ENCODE measurements around the gene PFN3. TPM values are rescaled to one million over a fixed set of nuclear protein-coding genes. Genes with fewer than 3 reads are reported as not detected.

Gene PFN3
- total and polyA plus RNA-seq, 2 of the 13 experiments (the other 11 are each of a cell fraction or from before 2014, with no cell fraction given) = not detected

- Histone ChIP-seq H3K27me3 (ENCODE audit: control insufficient read depth in 1 of 2, insufficient read depth in 2 of 2, low read length in 2 of 2) (no peaks in the 10 kb centered on the region; a peak in 1 of 5 replicates), H3K4me2 (ENCODE audit: low read depth, low read length) (no peak overlapping the region), H3K4me3 (replicated peaks in 1 of 3; ENCODE audit: insufficient read depth in 1 of 3, low read depth in 2 of 3, low read length in 3 of 3) (no peak overlapping the region), H2AFZ (ENCODE audit: low read length) (no peak overlapping the region), H3K27ac (ENCODE audit: extremely low read length, insufficient read depth, low read length) (no peak overlapping the region), H4K20me1 (ENCODE audit: insufficient read depth, low read length) (no peaks in the 10 kb centered on the region), H3K9ac (ENCODE audit: insufficient read depth, low read depth, low read length) (no peak overlapping the region), H3K79me2 (ENCODE audit: insufficient read depth, low read length) (peaks cover 14% of the 10 kb centered on the region), H3K9me3 (ENCODE audit: low read length) (no peaks in the 10 kb centered on the region), H3K36me3 (replicated peaks in 1 of 2; ENCODE audit: control insufficient read depth in 1 of 2, insufficient read depth in 2 of 2, low read length in 2 of 2) (peaks cover 14 to 24% of the 10 kb centered on the region in 2 experiments; a peak in 4 of 5 replicates), H3K4me1 (ENCODE audit: insufficient read depth, low read length) (peaks cover 43% of the 10 kb centered on the region)
- no peak for ATAC-seq
- CTCF ChIA-PET (ENCODE audit: low intra/inter-chr PET ratio, low total read pairs) = no interaction called here
- TF ChIP-seq ZNF644 (CRISPR knock-in tag; IDR thresholded peaks at IDR 0.05; ENCODE audit: low read depth) (no peak), ZNF468 (CRISPR knock-in tag; IDR thresholded peaks at IDR 0.05) (no peak), ZSCAN22 (CRISPR knock-in tag; IDR thresholded peaks at IDR 0.05) (no peak), ZNF766 (CRISPR knock-in tag; IDR thresholded peaks at IDR 0.05; ENCODE audit: borderline replicate concordance) (no peak), SIN3B (IDR thresholded peaks at IDR 0.05; ENCODE audit: low read length) (no peak), MAX (IDR thresholded peaks at IDR 0.05) (no peak), RBAK (CRISPR knock-in tag; IDR thresholded peaks at IDR 0.05) (no peak)
- 95% methylated on average over 7 of the region's 7 CpGs for WGBS (ENCODE audit: low lambda C conversion rate)
- intact Hi-C loops (cut with micrococcal nuclease; ENCODE audit: unreplicated experiment) = no loop called here
- FAIRE-seq = no peak
- in situ Hi-C loops (cut with HindIII; ENCODE audit: extremely low pct_ligation_motif_present, low pct_unique_long_range_greater_than_20kb) = no loop called here
- BruUV-seq (replicated peaks) = no TSS peak
- POLR2A ChIA-PET = interaction anchor here (1.5 kb wide), 1 partner anchor 17 kb away, joined by 3 read pairs; no protein-coding TSS in a partner anchor
- no peak for DNase-seq (ENCODE audit: low spot score)
Observed at GRCh38 chr5:177430972-177431316, 30.5 kb upstream of the PFN3 start.

- H2AFZ ChIP-seq (ENCODE audit: low read length) = no peak overlapping the region
- no peak for ATAC-seq
- intact Hi-C loops (cut with micrococcal nuclease; ENCODE audit: unreplicated experiment) = no loop called here
- no peak for DNase-seq (ENCODE audit: low spot score)
- ChIA-PET POLR2A (interaction anchor here (1.0 kb wide), 1 partner anchor 17 kb away, joined by 4 read pairs; no protein-coding TSS in a partner anchor), CTCF (ENCODE audit: low intra/inter-chr PET ratio, low total read pairs) (no interaction called here)
- H3K4me3 ChIP-seq (replicated peaks in 1 of 3; ENCODE audit: insufficient read depth in 1 of 3, low read depth in 2 of 3, low read length in 3 of 3) = no peak overlapping the region
- no peaks in the 10 kb centered on the region for H4K20me1 ChIP-seq (ENCODE audit: insufficient read depth, low read length)
- H3K4me1 ChIP-seq (ENCODE audit: insufficient read depth, low read length) = peaks cover 42% of the 10 kb centered on the region
- no peak overlapping the region for H3K9ac ChIP-seq (ENCODE audit: insufficient read depth, low read depth, low read length)
- H3K79me2 ChIP-seq (ENCODE audit: insufficient read depth, low read length) = peaks cover 14% of the 10 kb centered on the region
- no TSS peak for BruUV-seq (replicated peaks)
- H3K36me3 ChIP-seq (replicated peaks in 1 of 2; ENCODE audit: control insufficient read depth in 1 of 2, insufficient read depth in 2 of 2, low read length in 2 of 2) = peaks cover 14 to 24% of the 10 kb centered on the region in 2 experiments; a peak in 4 of 5 replicates
- no peak overlapping the region for H3K4me2 ChIP-seq (ENCODE audit: low read depth, low read length)
- H3K9me3 ChIP-seq (ENCODE audit: low read length) = no peaks in the 10 kb centered on the region
- 97% methylated on average over 22 of the region's 26 CpGs for WGBS (ENCODE audit: low lambda C conversion rate)
- no peak overlapping the region for H3K27ac ChIP-seq (ENCODE audit: extremely low read length, insufficient read depth, low read length)
- in situ Hi-C loops (cut with HindIII; ENCODE audit: extremely low pct_ligation_motif_present, low pct_unique_long_range_greater_than_20kb) = no loop called here
- H3K27me3 ChIP-seq (ENCODE audit: control insufficient read depth in 1 of 2, insufficient read depth in 2 of 2, low read length in 2 of 2) = no peaks in the 10 kb centered on the region; a peak in 1 of 5 replicates
- FAIRE-seq = no peak
- TF ChIP-seq HNRNPLL (IDR thresholded peaks at IDR 0.05; ENCODE audit: low read depth, low read length, poor library complexity, severe bottlenecking) (no peak), CEBPG (CRISPR knock-in tag; IDR thresholded peaks at IDR 0.05) (no peak), POLR2G (IDR thresholded peaks at IDR 0.05; ENCODE audit: low read depth, low read length) (peak; percentile 15; the same call in 1 of the 2 replicates), ATF7 (IDR thresholded peaks at IDR 0.05) (no peak), ATF7 (CRISPR knock-in tag; IDR thresholded peaks at IDR 0.05) (no peak), ZNF431 (CRISPR knock-in tag; IDR thresholded peaks at IDR 0.05; ENCODE audit: borderline replicate concordance, low read depth) (no peak), ZBTB33 (CRISPR knock-in tag; IDR thresholded peaks at IDR 0.05) (peak; percentile 55; the same call in 1 of the 2 replicates), ZC3H4 (CRISPR knock-in tag; IDR thresholded peaks at IDR 0.05; ENCODE audit: borderline replicate concordance) (no peak), TCF7L2 (IDR thresholded peaks at IDR 0.05; ENCODE audit: low read depth, low read length) (no peak), AGO1 (IDR thresholded peaks at IDR 0.05; ENCODE audit: low read depth, low read length, poor library complexity, severe bottlenecking) (peak; percentile 87), AGO2 (optimal IDR thresholded peaks at IDR 0.05; ENCODE audit: low read depth, low read length) (peak; percentile 16)
Observed at GRCh38 chr5:177430140-177430951, 29.9 kb upstream of the PFN3 start.

All from HepG2 (cell line).